ENCODE results near the gene TMEM91.
A peak's percentile ranks its signal among the peaks of the same experiment; 100 is the strongest.

Gene TMEM91

DNA sequence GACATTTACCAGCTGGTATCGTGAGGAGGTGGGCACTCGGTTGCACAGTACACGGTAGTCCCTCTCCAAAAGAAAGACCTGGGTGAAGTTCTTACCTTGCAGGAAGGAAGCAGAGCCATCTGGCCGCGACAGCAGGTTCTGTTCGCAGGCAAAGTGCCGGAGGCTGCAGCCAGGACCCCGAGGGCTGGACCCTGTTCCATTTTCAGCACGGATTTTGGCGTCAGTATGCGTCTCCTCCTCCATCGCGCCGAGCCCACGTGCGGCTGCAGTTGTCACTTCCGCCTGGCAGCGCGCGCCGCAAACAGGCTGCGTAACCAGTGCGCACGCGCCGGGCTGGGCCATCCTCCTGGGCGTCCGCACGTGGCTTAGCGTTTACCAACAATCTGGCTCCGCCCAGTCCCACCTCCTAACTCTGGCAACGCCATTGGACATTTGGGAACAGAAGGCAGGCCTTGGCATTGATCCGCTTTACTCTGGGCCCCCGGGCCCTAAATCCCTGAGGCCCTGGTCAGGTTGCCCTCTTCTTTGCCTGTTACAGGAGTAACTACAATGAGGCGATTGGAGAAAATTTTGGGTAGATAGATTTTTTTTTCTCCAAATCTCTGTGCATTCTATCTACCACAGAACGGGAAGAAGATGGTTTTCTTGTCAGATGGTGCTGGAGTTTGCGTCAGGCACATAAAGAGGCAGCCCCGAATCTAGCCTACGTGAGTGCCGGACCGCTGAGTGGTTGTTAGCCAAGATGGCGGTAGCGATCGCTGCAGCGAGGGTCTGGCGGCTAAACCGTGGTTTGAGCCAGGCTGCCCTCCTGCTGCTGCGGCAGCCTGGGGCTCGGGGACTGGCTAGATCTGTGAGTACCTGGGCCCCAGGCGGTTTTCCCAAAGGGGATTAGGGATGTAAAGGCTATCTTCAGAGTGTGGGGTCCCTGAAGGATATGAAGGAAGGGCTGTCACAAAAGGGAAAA is 21.0 kb downstream of the TMEM91 start, which contains the start of the genes BCKDHA and EXOSC5:
TSS of gene BCKDHA (plus strand) at position 733 of the 964 bp plus-strand sequence. CDS start at position 743, 10 bp downstream.
TSS of gene EXOSC5 (minus strand) at position 274 of the 964 bp plus-strand sequence. CDS start at position 243, 31 bp downstream.
- Histone ChIP-seq H3K9ac (ENCODE audit: low read length) (peak within 1 kb of the TSS; percentile 82), H3K4me3 (ENCODE audit: insufficient read depth, low read length, poor library complexity, severe bottlenecking) (peak within 1 kb of the TSS; percentile 92), H3K9me3 (ENCODE audit: insufficient read depth, low read length) (no peaks in the 10 kb centered on the region), H3K27me3 (ENCODE audit: low read length) (no peaks in the 10 kb centered on the region), H3K79me2 (ENCODE audit: insufficient read depth, low read length) (peaks cover 36% of the 10 kb centered on the region), H3K27ac (ENCODE audit: low read depth, low read length) (peak within 1 kb of the TSS; percentile 71), H3K36me3 (ENCODE audit: low read length) (no peaks in the 10 kb centered on the region), H4K20me1 (ENCODE audit: low read depth, low read length) (no peaks in the 10 kb centered on the region), H3K9me2 (replicated peaks; ENCODE audit: insufficient read depth, low read length) (no peaks in the 10 kb centered on the region), H3K4me2 (ENCODE audit: low read depth, low read length, poor library complexity, severe bottlenecking) (peak within 1 kb of the TSS; percentile 87), H3F3A (ENCODE audit: insufficient read depth) (0 out of 2 replicates have a peak, but pooled peaks cover 3% of the 10 kb centered on the region), H2AFZ (ENCODE audit: low read depth, low read length, severe bottlenecking) (peak within 1 kb of the TSS; percentile 77)
- no peak for TF ChIP-seq EZH2phosphoT487 (conservative IDR thresholded peaks at IDR 0.05; ENCODE audit: low read length)
- TF ChIP-seq, protein P1, sequence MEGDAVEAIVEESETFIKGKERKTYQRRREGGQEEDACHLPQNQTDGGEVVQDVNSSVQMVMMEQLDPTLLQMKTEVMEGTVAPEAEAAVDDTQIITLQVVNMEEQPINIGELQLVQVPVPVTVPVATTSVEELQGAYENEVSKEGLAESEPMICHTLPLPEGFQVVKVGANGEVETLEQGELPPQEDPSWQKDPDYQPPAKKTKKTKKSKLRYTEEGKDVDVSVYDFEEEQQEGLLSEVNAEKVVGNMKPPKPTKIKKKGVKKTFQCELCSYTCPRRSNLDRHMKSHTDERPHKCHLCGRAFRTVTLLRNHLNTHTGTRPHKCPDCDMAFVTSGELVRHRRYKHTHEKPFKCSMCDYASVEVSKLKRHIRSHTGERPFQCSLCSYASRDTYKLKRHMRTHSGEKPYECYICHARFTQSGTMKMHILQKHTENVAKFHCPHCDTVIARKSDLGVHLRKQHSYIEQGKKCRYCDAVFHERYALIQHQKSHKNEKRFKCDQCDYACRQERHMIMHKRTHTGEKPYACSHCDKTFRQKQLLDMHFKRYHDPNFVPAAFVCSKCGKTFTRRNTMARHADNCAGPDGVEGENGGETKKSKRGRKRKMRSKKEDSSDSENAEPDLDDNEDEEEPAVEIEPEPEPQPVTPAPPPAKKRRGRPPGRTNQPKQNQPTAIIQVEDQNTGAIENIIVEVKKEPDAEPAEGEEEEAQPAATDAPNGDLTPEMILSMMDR (IDR thresholded peaks at IDR 0.05; ENCODE audit: insufficient read depth, low read length, poor library complexity, severe bottlenecking), result no peak

GRCh38 chr19:41398050-41398418 is 21.7 kb downstream of the TMEM91 start:
- Histone ChIP-seq H3K79me2 (ENCODE audit: insufficient read depth, low read length) (peaks cover 36% of the 10 kb centered on the region), H3K9me3 (ENCODE audit: insufficient read depth, low read length) (no peaks in the 10 kb centered on the region), H2AFZ (ENCODE audit: low read depth, low read length, severe bottlenecking) (peak overlapping the region; percentile 77), H3K27me3 (ENCODE audit: low read length) (no peaks in the 10 kb centered on the region), H3F3A (ENCODE audit: insufficient read depth) (0 out of 2 replicates have a peak, but pooled peaks cover 3% of the 10 kb centered on the region), H4K20me1 (ENCODE audit: low read depth, low read length) (no peaks in the 10 kb centered on the region), H3K4me2 (ENCODE audit: low read depth, low read length, poor library complexity, severe bottlenecking) (peak overlapping the region; percentile 87), H3K9me2 (replicated peaks; ENCODE audit: insufficient read depth, low read length) (no peaks in the 10 kb centered on the region), H3K27ac (ENCODE audit: low read depth, low read length) (no peak overlapping the region; the same call in 1 of the 2 replicates), H3K4me3 (ENCODE audit: insufficient read depth, low read length, poor library complexity, severe bottlenecking) (peak overlapping the region; percentile 90), H3K9ac (ENCODE audit: low read length) (peak overlapping the region; percentile 82), H3K36me3 (ENCODE audit: low read length) (no peaks in the 10 kb centered on the region)
- no peak for TF ChIP-seq EZH2phosphoT487 (conservative IDR thresholded peaks at IDR 0.05; ENCODE audit: low read length)
- TF ChIP-seq, protein P1 (IDR thresholded peaks at IDR 0.05; ENCODE audit: insufficient read depth, low read length, poor library complexity, severe bottlenecking), result no peak

GRCh38 chr19:41398598-41398997 is 22.3 kb downstream of the TMEM91 start:
- Histone ChIP-seq H2AFZ (ENCODE audit: low read depth, low read length, severe bottlenecking) (no peak overlapping the region), H3K9me2 (replicated peaks; ENCODE audit: insufficient read depth, low read length) (no peaks in the 10 kb centered on the region), H3K27ac (ENCODE audit: low read depth, low read length) (no peak overlapping the region), H3F3A (ENCODE audit: insufficient read depth) (0 out of 2 replicates have a peak, but pooled peaks cover 3% of the 10 kb centered on the region), H3K27me3 (ENCODE audit: low read length) (no peaks in the 10 kb centered on the region), H3K4me3 (ENCODE audit: insufficient read depth, low read length, poor library complexity, severe bottlenecking) (peak overlapping the region; percentile 90), H3K4me2 (ENCODE audit: low read depth, low read length, poor library complexity, severe bottlenecking) (peak overlapping the region; percentile 87), H4K20me1 (ENCODE audit: low read depth, low read length) (no peaks in the 10 kb centered on the region), H3K9ac (ENCODE audit: low read length) (peak overlapping the region; percentile 82), H3K36me3 (ENCODE audit: low read length) (no peaks in the 10 kb centered on the region), H3K79me2 (ENCODE audit: insufficient read depth, low read length) (peaks cover 36% of the 10 kb centered on the region), H3K9me3 (ENCODE audit: insufficient read depth, low read length) (no peaks in the 10 kb centered on the region)
- TF ChIP-seq, protein P1 (IDR thresholded peaks at IDR 0.05; ENCODE audit: insufficient read depth, low read length, poor library complexity, severe bottlenecking), result no peak
- TF ChIP-seq EZH2phosphoT487 (conservative IDR thresholded peaks at IDR 0.05; ENCODE audit: low read length), result no peak

All from SU-DHL-6 (cell line).